GM19463 (cell line): Measurements from ENCODE around the gene STK16.
"Not testable (repeated sequence)": the region's sequence is repeated elsewhere in the genome, so short reads cannot be mapped to it uniquely, and the experiment has no call there.

ENCODE experiments used
- ATAC-seq: cut with Tn5 transposase; IDR thresholded peaks from one replicate; pipeline ENCODE4 v1.9.1; 2021; ENCODE audit warnings: mild to moderate bottlenecking, moderate library complexity; ENCODE audit not compliant: unreplicated experiment

Gene STK16, protein sequence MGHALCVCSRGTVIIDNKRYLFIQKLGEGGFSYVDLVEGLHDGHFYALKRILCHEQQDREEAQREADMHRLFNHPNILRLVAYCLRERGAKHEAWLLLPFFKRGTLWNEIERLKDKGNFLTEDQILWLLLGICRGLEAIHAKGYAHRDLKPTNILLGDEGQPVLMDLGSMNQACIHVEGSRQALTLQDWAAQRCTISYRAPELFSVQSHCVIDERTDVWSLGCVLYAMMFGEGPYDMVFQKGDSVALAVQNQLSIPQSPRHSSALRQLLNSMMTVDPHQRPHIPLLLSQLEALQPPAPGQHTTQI

GRCh38 chr2:219245148-219245898 lies at the start of gene STK16, which contains the start of gene GLB1L:
Gene STK16 (plus strand): TSS chr2:219245479. CDS start chr2:219246000, 521 bp downstream.
Gene GLB1L (minus strand): TSS chr2:219245444. CDS start chr2:219243573, 1,871 bp downstream.
- ATAC-seq, result peak; percentile 60

DNA sequence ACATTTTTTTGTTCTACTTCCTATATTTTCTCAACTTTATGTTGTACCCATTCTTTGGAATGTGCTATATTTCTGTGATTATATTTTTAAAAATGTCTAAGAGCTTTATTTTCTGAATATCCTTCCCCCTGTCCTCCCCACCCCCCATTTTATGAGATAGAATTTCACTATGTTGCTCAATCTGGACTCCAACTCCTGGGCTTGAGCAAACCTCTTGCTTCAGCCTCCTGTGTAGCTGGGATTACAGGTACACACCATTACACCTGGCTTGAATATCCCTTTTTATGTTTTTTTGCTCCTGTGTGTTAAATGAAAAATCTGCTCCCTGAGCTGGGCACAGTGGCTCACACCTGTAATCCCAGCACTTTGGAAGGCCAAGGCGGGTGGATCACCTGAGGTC lies 47.9 kb upstream of the STK16 start:
- ATAC-seq, result no peak

DNA sequence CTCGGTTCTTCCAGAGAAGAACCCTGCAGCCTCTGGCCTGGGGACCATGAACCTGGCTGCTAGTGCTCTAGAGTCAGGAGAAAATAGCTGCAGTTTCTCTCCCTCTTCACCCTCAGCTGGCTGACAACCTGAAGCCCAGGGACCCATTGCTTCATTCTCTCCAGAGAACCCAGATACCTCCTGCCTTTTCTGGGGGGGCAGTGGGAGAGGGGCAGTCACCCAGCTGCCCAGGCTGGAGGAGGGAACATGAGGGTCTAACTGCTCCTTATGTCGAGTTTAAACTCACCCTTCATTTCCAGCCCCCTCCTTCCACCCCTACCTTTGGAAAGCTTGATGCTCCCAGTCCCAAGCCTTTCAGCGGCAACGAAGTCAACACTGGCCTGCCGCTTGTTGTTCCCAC lies 46.3 kb upstream of the STK16 start:
- ATAC-seq, result no peak

DNA sequence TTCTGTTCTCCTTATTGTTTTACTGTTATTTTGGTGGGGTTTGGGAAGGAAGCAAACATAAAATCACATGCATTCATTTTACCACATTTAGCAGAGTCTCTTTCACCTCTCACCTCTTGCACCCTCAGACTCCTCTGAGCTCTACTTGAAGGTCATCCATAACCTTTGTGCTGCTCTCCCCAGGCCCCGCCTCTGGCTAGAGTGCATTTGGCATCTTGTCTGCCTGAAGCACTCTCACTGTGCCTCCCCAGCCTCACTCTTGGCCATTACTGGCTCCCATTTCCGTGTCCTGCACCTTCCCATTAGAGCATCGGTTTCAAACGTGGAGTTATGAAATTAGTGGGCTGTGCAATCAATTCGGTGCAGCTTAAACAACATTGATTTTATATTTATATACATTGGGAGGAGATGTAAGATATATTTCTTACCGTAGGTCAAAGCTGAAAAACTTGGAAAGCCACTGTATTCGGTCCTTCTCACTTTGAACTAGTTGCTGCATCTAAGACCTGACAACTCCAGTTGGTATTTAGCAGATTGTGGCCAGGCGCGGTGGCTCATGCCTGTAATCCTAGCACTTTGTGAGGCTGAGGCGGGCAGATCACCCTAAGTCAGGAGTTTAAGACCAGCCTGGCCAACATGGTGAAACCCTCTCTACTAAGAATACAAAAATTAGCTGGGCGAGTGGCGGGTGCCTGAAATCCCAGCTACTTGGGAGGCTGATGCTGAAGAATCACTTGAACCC lies 45.6 kb upstream of the STK16 start:
- no peak for ATAC-seq

GRCh38 chr2:219200502-219201326 lies 44.6 kb upstream of the STK16 start:
- not testable (repeated sequence) for ATAC-seq

DNA sequence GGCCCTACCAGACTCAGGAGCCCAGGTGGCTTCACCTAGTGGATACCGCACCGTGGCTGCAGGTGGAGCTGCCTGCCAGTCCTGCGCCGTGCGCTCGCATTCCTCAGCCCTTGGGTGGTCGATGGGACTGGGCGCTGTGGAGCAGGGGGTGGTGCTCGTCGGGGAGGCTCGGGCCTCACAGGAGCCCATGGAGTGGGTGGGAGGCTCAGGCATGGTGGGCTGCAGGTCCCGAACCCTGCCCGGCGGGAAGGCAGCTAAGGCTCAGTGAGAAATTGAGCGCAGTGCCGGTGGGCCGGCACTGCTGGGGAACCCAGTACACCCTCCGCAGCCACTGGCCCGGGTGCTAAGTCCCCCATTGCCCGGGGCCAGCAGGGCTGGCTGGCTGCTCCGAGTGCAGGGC lies 43.9 kb upstream of the STK16 start:
- not testable (repeated sequence) for ATAC-seq

GRCh38 chr2:219204425-219205164 lies 40.7 kb upstream of the STK16 start:
- ATAC-seq, result no peak

GRCh38 chr2:219205165-219205538 lies 40.1 kb upstream of the STK16 start:
- ATAC-seq, result no peak

DNA sequence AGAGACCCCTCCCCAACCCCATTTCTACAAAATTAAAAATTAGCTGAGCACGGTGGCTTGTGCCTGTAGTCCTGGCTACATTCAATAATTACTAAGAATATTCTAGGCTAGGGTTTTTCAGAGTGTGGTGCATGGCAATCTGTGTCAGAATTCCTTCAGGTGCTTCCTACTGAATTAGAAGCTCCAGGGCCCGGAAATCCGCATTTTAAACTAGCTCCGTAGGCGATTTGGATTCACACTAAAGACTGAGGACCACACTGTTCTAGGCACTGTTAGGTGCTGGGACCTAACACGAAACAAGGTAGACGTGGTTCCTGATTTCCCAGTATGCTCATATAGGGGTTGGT lies 39.3 kb upstream of the STK16 start:
- no peak for ATAC-seq

DNA sequence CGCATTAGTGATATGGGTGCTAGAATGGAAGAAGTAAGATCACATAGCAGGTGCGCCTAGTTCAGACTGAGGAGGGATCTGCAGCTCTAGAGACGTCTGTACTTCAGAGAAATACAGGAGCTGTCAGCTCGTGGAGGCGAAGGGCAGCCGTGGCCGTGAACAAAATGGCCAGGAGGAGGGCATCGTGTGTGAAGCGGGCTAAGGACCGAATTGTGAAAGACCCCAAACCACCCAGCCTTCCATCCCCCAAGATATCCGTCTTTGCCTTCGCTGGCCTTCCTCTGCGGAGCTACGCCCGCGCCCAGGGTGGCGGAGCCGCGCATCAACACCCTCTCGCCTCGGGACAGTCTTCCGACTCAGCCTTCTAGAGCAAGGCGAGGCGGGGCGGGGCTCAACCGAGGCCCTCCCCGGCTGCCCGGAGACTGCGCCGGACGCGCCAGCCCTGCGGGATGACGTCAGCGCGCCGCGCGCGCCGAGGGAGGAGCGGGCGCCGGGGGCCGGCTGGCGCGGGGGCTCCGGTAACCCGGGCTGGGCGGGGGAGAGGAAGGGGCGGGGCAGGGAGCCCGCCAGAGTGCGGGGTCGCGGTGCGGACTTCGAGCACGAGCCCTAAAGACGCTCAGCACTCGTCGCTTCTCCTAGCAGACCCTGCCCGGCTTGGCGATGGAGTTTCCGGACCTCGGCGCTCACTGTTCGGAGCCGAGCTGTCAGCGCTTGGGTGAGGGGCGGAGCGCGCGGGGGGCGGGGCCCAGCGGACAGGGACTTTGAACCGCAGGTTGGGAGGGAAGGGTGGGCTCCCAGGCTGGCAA lies 38.7 kb upstream of the STK16 start, which contains the start of gene ZFAND2B:
TSS of gene ZFAND2B (plus strand) at position 455 of the 806 bp plus-strand sequence. CDS start at position 661, 206 bp downstream.
- peak; percentile 98 for ATAC-seq

DNA sequence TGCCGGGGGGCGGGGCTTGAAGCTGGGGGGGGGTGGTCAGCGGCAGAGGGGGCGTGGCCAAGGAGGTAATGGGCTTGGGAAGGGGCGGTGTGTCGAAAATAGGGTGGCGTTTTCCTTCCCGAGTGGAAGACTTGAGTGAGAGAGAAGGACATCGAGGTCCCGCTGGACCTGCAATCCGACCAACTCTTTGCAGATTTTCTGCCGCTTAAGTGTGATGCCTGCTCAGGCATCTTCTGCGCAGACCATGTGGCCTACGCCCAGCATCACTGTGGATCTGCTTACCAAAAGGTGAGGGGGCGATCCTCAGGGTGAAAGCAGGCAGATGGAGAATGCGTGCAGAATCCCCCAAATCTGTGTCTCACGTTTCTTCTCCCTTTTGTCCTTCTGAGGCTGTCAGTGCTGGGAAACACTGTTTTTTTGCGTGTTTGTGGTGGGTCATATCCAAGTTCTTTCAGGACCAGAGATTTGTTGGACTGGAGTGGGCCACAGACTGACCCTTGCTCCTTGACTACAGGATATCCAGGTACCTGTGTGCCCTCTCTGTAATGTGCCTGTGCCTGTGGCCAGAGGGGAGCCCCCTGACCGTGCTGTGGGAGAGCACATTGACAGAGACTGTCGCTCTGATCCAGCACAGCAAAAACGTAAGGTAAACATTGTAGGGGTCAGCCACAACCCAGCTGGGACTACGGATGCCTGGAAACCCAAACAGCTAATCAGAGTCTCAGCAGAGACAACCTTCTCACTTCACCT lies 38.0 kb upstream of the STK16 start:
- ATAC-seq, result no peak

DNA sequence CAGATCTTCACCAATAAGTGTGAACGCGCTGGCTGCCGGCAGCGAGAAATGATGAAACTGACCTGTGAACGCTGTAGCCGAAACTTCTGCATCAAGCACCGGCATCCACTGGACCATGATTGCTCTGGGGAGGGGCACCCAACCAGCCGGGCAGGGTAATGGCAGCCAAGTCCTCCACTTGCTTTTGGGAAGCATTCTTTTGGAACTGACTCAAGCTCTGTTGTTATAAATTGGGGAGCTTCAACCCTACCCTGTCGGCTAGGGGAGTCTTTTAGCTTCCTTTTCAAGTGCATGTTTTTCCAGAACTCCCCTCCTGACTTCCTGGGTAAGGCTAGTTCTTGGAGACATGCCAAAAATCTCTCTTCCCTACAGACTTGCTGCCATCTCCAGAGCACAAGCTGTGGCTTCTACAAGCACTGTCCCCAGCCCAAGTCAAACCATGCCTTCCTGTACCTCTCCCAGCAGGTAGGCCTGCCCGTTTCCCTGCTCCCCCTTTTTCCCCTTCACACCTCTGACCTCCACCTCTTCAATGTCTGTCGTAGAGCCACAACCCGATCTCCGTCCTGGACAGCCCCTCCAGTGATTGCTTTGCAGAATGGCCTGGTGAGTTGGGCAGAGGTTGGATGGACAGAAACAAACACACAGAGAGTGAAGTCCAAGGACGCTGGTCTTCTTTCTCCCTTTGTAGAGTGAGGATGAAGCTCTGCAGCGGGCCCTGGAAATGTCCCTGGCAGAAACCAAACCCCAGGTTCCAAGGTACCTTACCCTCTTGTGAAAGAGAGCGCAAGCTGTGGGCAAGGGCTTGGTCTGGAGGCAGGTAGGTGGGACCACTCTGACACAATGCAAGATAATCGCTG lies 37.2 kb upstream of the STK16 start:
- ATAC-seq, result no peak

DNA sequence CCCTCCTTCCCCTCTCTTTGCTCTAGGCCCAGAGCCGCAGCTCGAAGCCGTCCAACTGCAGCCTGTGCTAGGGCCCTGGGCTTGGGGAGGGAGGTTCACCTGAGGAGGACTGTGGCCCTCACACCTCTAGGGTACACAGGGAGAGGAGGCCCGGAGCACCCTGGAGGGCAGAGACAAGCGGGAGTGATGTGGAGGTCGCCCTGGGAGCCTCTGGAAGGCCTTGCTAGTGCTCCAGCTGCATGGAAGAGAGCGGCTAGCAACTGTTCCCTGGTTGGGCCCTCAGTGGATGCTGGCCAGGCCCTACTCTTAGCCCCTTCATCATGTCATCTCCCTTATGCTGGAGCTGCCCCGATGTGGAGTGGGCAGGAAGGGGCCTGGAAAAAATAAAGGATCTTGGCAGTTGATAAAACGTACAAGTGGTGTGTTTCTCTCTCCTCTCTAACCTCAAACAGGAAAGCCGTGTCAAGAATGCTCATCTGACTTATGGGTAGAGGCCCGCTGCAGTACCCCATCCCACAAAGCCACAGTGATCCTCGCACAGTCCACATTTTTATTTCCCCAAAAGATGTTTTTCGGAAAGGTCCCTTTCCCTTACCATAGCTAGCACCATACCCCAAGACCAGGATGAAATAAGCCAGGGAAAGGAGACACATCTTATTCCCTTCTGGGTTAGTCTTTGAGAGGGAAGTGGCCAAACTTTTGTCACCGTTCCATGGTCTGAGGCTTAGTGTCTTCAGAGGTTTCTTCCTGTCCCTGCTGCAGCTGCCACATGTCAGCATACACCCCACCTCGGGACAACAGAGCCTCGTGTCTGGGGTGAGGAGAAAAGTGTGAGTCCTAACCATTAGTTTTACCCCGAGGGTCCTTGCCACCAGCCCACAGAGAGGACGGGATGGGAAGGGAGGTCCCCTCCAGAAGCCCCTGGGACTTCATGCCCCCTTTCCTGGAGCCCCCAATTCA lies 35.8 kb upstream of the STK16 start:
- ATAC-seq, result no peak

GRCh38 chr2:219210196-219210885 lies 34.9 kb upstream of the STK16 start:
- ATAC-seq, result no peak

DNA sequence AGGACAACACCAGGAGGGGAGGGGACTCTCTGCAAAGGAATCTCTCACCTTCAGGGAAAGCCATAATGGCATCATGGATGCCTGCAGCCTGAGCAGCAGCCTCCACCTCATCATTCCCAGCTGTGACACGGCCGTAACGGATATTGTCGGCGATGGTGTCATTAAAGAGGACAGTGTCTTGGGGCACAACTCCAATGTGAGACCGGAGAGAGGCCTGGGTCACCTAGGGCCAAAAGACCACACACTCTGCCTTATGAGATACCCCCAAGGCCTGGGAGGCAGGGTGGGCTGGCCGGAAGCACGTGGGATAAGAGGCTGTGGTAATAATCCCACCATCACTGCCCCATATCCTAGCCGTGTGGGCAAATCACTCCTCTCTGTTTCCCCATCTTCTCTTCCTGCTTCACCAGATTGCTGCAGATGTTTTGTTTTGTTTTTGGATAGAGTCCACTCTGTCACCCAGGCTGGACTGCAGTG lies 34.4 kb upstream of the STK16 start:
- no peak for ATAC-seq

GRCh38 chr2:219213026-219213415 lies 32.3 kb upstream of the STK16 start:
- no peak for ATAC-seq
